NCI-H345 (cell line): ENCODE results near the gene DISP3.

Experiments
- DNase-seq: peaks from one replicate; lab custom pipeline; 2025; lab: John Stamatoyannopoulos, UW

DISP3 gene

GRCh38 chr1:11529330-11529729, 50.4 kb downstream of the DISP3 start:
- DNase-seq: no peak

GRCh38 chr1:11529763-11530730, 51.1 kb downstream of the DISP3 start:
- DNase-seq: no peak

GRCh38 chr1:11530731-11531311, 51.9 kb downstream of the DISP3 start:
- no peak for DNase-seq

GRCh38 chr1:11531314-11531870, 52.4 kb downstream of the DISP3 start:
- DNase-seq: no peak

- no peak for DNase-seq
Observed at GRCh38 chr1:11531943-11532342, 53.0 kb downstream of the DISP3 start.

- DNase-seq: no peak
Observed at GRCh38 chr1:11533790-11534787, 55.1 kb downstream of the DISP3 start.

- DNase-seq: no peak
Observed at GRCh38 chr1:11534846-11535245, 55.9 kb downstream of the DISP3 start.

- no peak for DNase-seq
Observed at GRCh38 chr1:11535316-11535715, 56.4 kb downstream of the DISP3 start.

GRCh38 chr1:11535761-11536572, 57.0 kb downstream of the DISP3 start:
- DNase-seq: no peak

- DNase-seq: no peak
Observed at GRCh38 chr1:11536573-11537379, 57.8 kb downstream of the DISP3 start.

- DNase-seq: no peak
Observed at GRCh38 chr1:11537380-11537764, 58.4 kb downstream of the DISP3 start.

- DNase-seq: no peak
Observed at GRCh38 chr1:11537854-11538591, 59.1 kb downstream of the DISP3 start.

GRCh38 chr1:11538886-11539285, 59.9 kb downstream of the DISP3 start:
- no peak for DNase-seq

- peak; percentile 14 for DNase-seq
Observed at GRCh38 chr1:11539850-11540772, 61.2 kb downstream of the DISP3 start.

GRCh38 chr1:11540773-11541160, 61.8 kb downstream of the DISP3 start:
- no peak for DNase-seq

- no peak for DNase-seq
Observed at GRCh38 chr1:11541236-11541635, 62.3 kb downstream of the DISP3 start.

- peak; percentile 65 for DNase-seq
Observed at GRCh38 chr1:11541956-11542355, 63.0 kb downstream of the DISP3 start.

- no peak for DNase-seq
Observed at GRCh38 chr1:11543392-11543791, 64.4 kb downstream of the DISP3 start.
